ENCODE data around the gene HSPG2.
"Not testable (repeated sequence)": the region's sequence is repeated elsewhere in the genome, so short reads cannot be mapped to it uniquely, and the experiment has no call there.

Gene HSPG2

GRCh38 chr1:21955501-21956281, 18.6 kb upstream of the HSPG2 start:
- DNase-seq: no peak

- DNase-seq: no peak
Observed at GRCh38 chr1:21955058-21955457, 17.9 kb upstream of the HSPG2 start.

- DNase-seq: no peak
Observed at GRCh38 chr1:21952786-21953520, 15.8 kb upstream of the HSPG2 start.

GRCh38 chr1:21951226-21951870, 14.2 kb upstream of the HSPG2 start:
- no peak for DNase-seq

- DNase-seq: no peak
Observed at GRCh38 chr1:21950734-21951133, 13.6 kb upstream of the HSPG2 start.

- no peak for DNase-seq
Observed at GRCh38 chr1:21946836-21947587, 9.9 kb upstream of the HSPG2 start.

- no peak for DNase-seq
Observed at GRCh38 chr1:21944733-21945073, 7.6 kb upstream of the HSPG2 start.

- DNase-seq: not testable (repeated sequence)
Observed at GRCh38 chr1:21942959-21943640, 6.0 kb upstream of the HSPG2 start.

GRCh38 chr1:21942464-21942863, 5.4 kb upstream of the HSPG2 start:
- DNase-seq: no peak

GRCh38 chr1:21941370-21941769, 4.3 kb upstream of the HSPG2 start:
- DNase-seq: no peak

GRCh38 chr1:21940492-21940891, 3.4 kb upstream of the HSPG2 start:
- DNase-seq: no peak

- no peak for DNase-seq
Observed at GRCh38 chr1:21939650-21940374, 2.7 kb upstream of the HSPG2 start.

- no peak for DNase-seq
Observed at GRCh38 chr1:21938732-21939538, 1.8 kb upstream of the HSPG2 start.

- peak; percentile 63 for DNase-seq
Observed at GRCh38 chr1:21937372-21938121, 437 bp upstream of the HSPG2 start.

GRCh38 chr1:21936366-21937031, 611 bp downstream of the HSPG2 start:
- DNase-seq: no peak

GRCh38 chr1:21935891-21936365, 1.2 kb downstream of the HSPG2 start:
- no peak for DNase-seq

- DNase-seq: no peak
Observed at GRCh38 chr1:21935393-21935804, 1.7 kb downstream of the HSPG2 start.

- DNase-seq: no peak
Observed at GRCh38 chr1:21933397-21934248, 3.5 kb downstream of the HSPG2 start.

- no peak for DNase-seq
Observed at GRCh38 chr1:21932127-21932526, 5.0 kb downstream of the HSPG2 start.
